Keratinocyte (primary cell): ENCODE results near the gene NOTCH1. TPM values are rescaled to one million over a fixed set of nuclear protein-coding genes. Genes with fewer than 3 reads are reported as not detected.

Source experiments
- DNase-seq: peaks from one replicate; pipeline ENCODE4 v3.0.0-alpha.2; 2011; ENCODE audit warnings: low read depth, missing footprints, low spot score
- FAIRE-seq: peaks from 2 replicates; lab custom pipeline; 2011; peaks lifted over from hg19 to GRCh38; lab: Jason Lieb, UNC
- H2AFZ ChIP-seq: 2 replicates; pipeline ENCODE4 v1.6.0; 2012; ENCODE audit warnings: low read length, control low read depth, inconsistent platforms; ENCODE audit not compliant: control insufficient read depth
- H3K27ac ChIP-seq: 2 replicates; pipeline ENCODE4 v1.5.1; 2011; ENCODE audit warnings: low read length; ENCODE audit not compliant: control insufficient read depth, insufficient read depth
- H3K27me3 ChIP-seq: 3 replicates; pipeline ENCODE4 v1.6.0; 2011; ENCODE audit warnings: low read length; ENCODE audit not compliant: control insufficient read depth, insufficient read depth; ENCODE audit errors: extremely low read depth
- H3K36me3 ChIP-seq, 2 experiments: 2 replicates in 1 of 2; 3 replicates in 1 of 2; pipeline ENCODE4 v1.5.1; 2011; ENCODE audit warnings: low read length in 2 of 2, mild to moderate bottlenecking in 1 of 2; ENCODE audit not compliant: control insufficient read depth in 2 of 2, insufficient read depth in 2 of 2; ENCODE audit errors: extremely low read depth in 1 of 2
- H3K4me1 ChIP-seq: 3 replicates; pipeline ENCODE4 v1.5.1; 2011; ENCODE audit warnings: low read length; ENCODE audit not compliant: control insufficient read depth, insufficient read depth; ENCODE audit errors: extremely low read depth
- H3K4me2 ChIP-seq: 3 replicates; pipeline ENCODE4 v1.6.0; 2011; ENCODE audit warnings: low read depth, low read length; ENCODE audit not compliant: control insufficient read depth, insufficient read depth; ENCODE audit errors: extremely low read depth
- H3K4me3 ChIP-seq, 3 experiments: fragments of 200-600 bp in 1 of 3; sonication (generic) in 1 of 3; 2 replicates in 2 of 3; 3 replicates in 1 of 3; pipeline ENCODE4 v1.5.1; 2011 to 2016; ENCODE audit warnings: low read length in 3 of 3, mild to moderate bottlenecking in 3 of 3, control low read depth in 2 of 3, inconsistent platforms in 1 of 3, low read depth in 1 of 3, mixed read lengths in 1 of 3, mixed run types in 1 of 3, moderate library complexity in 1 of 3; ENCODE audit not compliant: control insufficient read depth in 2 of 3, insufficient read depth in 2 of 3; ENCODE audit errors: extremely low read depth in 1 of 3
- H3K79me2 ChIP-seq: 2 replicates; pipeline ENCODE4 v1.6.0; 2012; ENCODE audit warnings: low read length; ENCODE audit not compliant: control insufficient read depth, insufficient read depth
- H3K9ac ChIP-seq: 3 replicates; pipeline ENCODE4 v1.6.0; 2011; ENCODE audit warnings: low read length; ENCODE audit not compliant: control insufficient read depth, insufficient read depth; ENCODE audit errors: extremely low read depth
- H3K9me1 ChIP-seq: 3 replicates; pipeline ENCODE4 v1.6.0; 2011; ENCODE audit warnings: low read length; ENCODE audit not compliant: control insufficient read depth, insufficient read depth; ENCODE audit errors: extremely low read depth
- H3K9me3 ChIP-seq: 2 replicates; pipeline ENCODE4 v1.5.1; 2012; ENCODE audit warnings: low read depth, low read length; ENCODE audit not compliant: control insufficient read depth
- H4K20me1 ChIP-seq: 3 replicates; pipeline ENCODE4 v1.6.0; 2011; ENCODE audit warnings: low read length; ENCODE audit not compliant: control insufficient read depth, insufficient read depth; ENCODE audit errors: extremely low read depth
- EZH2 ChIP-seq: IDR thresholded peaks from one replicate; pipeline ENCODE4 v1.6.1; 2012; ENCODE audit warnings: inconsistent platforms, mild to moderate bottlenecking, low read length, moderate library complexity
- dilution Hi-C: fragments of 300-500 bp; cut with MboI; formaldehyde crosslinking; loops from one replicate; pipeline ENCODE4 v1.7.0; 2020; ENCODE audit warnings: low sequenced_read_pairs; ENCODE audit not compliant: extremely low pct_ligation_motif_present
- polyA plus RNA-seq, 5 experiments: library from polyadenylated mRNA; depleted of rRNA in 3 of 5; stranded (reverse) in 3 of 5; stranded (forward) in 1 of 5; unstranded in 1 of 5; fragments of >200 nt; gene quantifications; 1 replicate in 1 of 5; 2 replicates in 3 of 5; 3 replicates in 1 of 5; pipeline versions ENCODE4 v1.2.1 to v1.2.3, GENCODE V29; 2011 to 2012; ENCODE audit warnings: missing spikeins in 2 of 5, low read depth in 1 of 5, low replicate concordance in 1 of 5
- TF ChIP-seq, protein P1 (sequence below), 3 experiments: IDR thresholded peaks in 1 of 3; conservative IDR thresholded peaks in 1 of 3; optimal IDR thresholded peaks in 1 of 3; 2 replicates in 2 of 3; 3 replicates in 1 of 3; pipeline versions ENCODE3 to v1.5.1; 2011; ENCODE audit warnings: low read length in 3 of 3, mild to moderate bottlenecking in 3 of 3, moderate library complexity in 2 of 3, control low read depth in 1 of 3, inconsistent platforms in 1 of 3; ENCODE audit not compliant: insufficient read depth in 2 of 3; ENCODE audit errors: extremely low read depth in 1 of 3

NOTCH1 gene
- polyA plus RNA-seq, 1 donor (not counting 4 experiments of a cell fraction or from before 2014, with no cell fraction given) = 6.1 TPM

- no peaks in the 10 kb centered on the region for H3K27me3 ChIP-seq
- peaks cover 63 to 68% of the 10 kb centered on the region in 2 experiments for H3K36me3 ChIP-seq
- H3K4me2 ChIP-seq = no peak overlapping the region
- TF ChIP-seq, protein P1, sequence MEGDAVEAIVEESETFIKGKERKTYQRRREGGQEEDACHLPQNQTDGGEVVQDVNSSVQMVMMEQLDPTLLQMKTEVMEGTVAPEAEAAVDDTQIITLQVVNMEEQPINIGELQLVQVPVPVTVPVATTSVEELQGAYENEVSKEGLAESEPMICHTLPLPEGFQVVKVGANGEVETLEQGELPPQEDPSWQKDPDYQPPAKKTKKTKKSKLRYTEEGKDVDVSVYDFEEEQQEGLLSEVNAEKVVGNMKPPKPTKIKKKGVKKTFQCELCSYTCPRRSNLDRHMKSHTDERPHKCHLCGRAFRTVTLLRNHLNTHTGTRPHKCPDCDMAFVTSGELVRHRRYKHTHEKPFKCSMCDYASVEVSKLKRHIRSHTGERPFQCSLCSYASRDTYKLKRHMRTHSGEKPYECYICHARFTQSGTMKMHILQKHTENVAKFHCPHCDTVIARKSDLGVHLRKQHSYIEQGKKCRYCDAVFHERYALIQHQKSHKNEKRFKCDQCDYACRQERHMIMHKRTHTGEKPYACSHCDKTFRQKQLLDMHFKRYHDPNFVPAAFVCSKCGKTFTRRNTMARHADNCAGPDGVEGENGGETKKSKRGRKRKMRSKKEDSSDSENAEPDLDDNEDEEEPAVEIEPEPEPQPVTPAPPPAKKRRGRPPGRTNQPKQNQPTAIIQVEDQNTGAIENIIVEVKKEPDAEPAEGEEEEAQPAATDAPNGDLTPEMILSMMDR (optimal IDR thresholded peaks at IDR 0.05 in 1 of 3, IDR thresholded peaks at IDR 0.05 in 1 of 3, conservative IDR thresholded peaks at IDR 0.05 in 1 of 3; ENCODE audit: extremely low read depth in 1 of 3, insufficient read depth in 2 of 3, low read length in 3 of 3) = no peak
- no peak for TF ChIP-seq EZH2
- H3K9me1 ChIP-seq = no peaks in the 10 kb centered on the region
- no peak overlapping the region for H2AFZ ChIP-seq
- H3K9me3 ChIP-seq = no peaks in the 10 kb centered on the region
- H3K27ac ChIP-seq = no peak overlapping the region
- peaks cover 8% of the 10 kb centered on the region for H3K79me2 ChIP-seq
- DNase-seq = no peak
- no peak for FAIRE-seq
- dilution Hi-C loops = no loop called here
- no peak overlapping the region for H3K4me3 ChIP-seq
- H4K20me1 ChIP-seq = peaks cover 6% of the 10 kb centered on the region
- H3K4me1 ChIP-seq = no peaks in the 10 kb centered on the region
- no peak overlapping the region for H3K9ac ChIP-seq
Observed at GRCh38 chr9:136507221-136507991, 38.4 kb downstream of the NOTCH1 start.

GRCh38 chr9:136506425-136506824 is 39.4 kb downstream of the NOTCH1 start:
- H3K4me2 ChIP-seq = no peak overlapping the region
- dilution Hi-C loops = no loop called here
- H3K9me3 ChIP-seq = no peaks in the 10 kb centered on the region
- no peak overlapping the region for H3K4me3 ChIP-seq
- H3K36me3 ChIP-seq = peaks cover 55 to 62% of the 10 kb centered on the region in 2 experiments
- H3K79me2 ChIP-seq = peaks cover 5% of the 10 kb centered on the region
- no peak overlapping the region for H3K9ac ChIP-seq
- H2AFZ ChIP-seq = no peak overlapping the region
- H3K9me1 ChIP-seq = no peaks in the 10 kb centered on the region
- no peaks in the 10 kb centered on the region for H3K4me1 ChIP-seq
- DNase-seq (no peak), FAIRE-seq (no peak)
- H3K27me3 ChIP-seq = no peaks in the 10 kb centered on the region
- no peak overlapping the region for H3K27ac ChIP-seq
- H4K20me1 ChIP-seq = peaks cover 6% of the 10 kb centered on the region
- TF ChIP-seq EZH2 = no peak
- TF ChIP-seq, protein P1 (optimal IDR thresholded peaks at IDR 0.05 in 1 of 3, IDR thresholded peaks at IDR 0.05 in 1 of 3, conservative IDR thresholded peaks at IDR 0.05 in 1 of 3; ENCODE audit: extremely low read depth in 1 of 3, insufficient read depth in 2 of 3, low read length in 3 of 3) = no peak
